Astrocyte (in vitro differentiated cells and primary cell): ENCODE results near the gene PLEKHG3. TPM values are rescaled to one million over a fixed set of nuclear protein-coding genes. Genes with fewer than 3 reads are reported as not detected.
A peak's percentile ranks its signal among the peaks of the same experiment; 100 is the strongest.

Source experiments
- DNase-seq: peaks from one replicate; pipeline ENCODE4 v3.0.0-alpha.2; 2010; ENCODE audit warnings: low read depth
- FAIRE-seq: peaks from 2 replicates; lab custom pipeline; 2011; peaks lifted over from hg19 to GRCh38; lab: Jason Lieb, UNC
- H2AFZ ChIP-seq: 2 replicates; pipeline ENCODE4 v1.6.0; 2012; ENCODE audit warnings: low read depth, low read length, inconsistent platforms
- H3K27ac ChIP-seq: 2 replicates; pipeline ENCODE4 v1.5.1; 2011; ENCODE audit warnings: low read depth, low read length, inconsistent platforms
- H3K27me3 ChIP-seq: 2 replicates; pipeline ENCODE4 v1.6.0; 2011; ENCODE audit warnings: low read length, inconsistent platforms; ENCODE audit not compliant: insufficient read depth
- H3K36me3 ChIP-seq: 2 replicates; pipeline ENCODE4 v1.5.1; 2011; ENCODE audit warnings: low read length, inconsistent platforms; ENCODE audit not compliant: insufficient read depth
- H3K4me1 ChIP-seq: 2 replicates; pipeline ENCODE4 v1.5.1; 2011; ENCODE audit warnings: low read length, inconsistent platforms; ENCODE audit not compliant: insufficient read depth
- H3K4me2 ChIP-seq: 2 replicates; pipeline ENCODE4 v1.6.0; 2012; ENCODE audit warnings: low read length, inconsistent platforms
- H3K4me3 ChIP-seq: 2 replicates; pipeline ENCODE4 v1.5.1; 2011; ENCODE audit warnings: low read depth, mild to moderate bottlenecking, low read length, inconsistent platforms; ENCODE audit not compliant: insufficient read depth
- H3K79me2 ChIP-seq: 2 replicates; pipeline ENCODE4 v1.6.0; 2012; ENCODE audit warnings: mild to moderate bottlenecking, low read length, inconsistent platforms; ENCODE audit not compliant: insufficient read depth
- H3K9ac ChIP-seq: 2 replicates; pipeline ENCODE4 v1.6.0; 2012; ENCODE audit warnings: mild to moderate bottlenecking, low read length, inconsistent platforms
- H3K9me3 ChIP-seq: 2 replicates; pipeline ENCODE4 v1.5.1; 2012; ENCODE audit warnings: low read depth, mild to moderate bottlenecking, low read length, inconsistent platforms; ENCODE audit not compliant: insufficient read depth
- H4K20me1 ChIP-seq: 2 replicates; pipeline ENCODE4 v1.6.0; 2012; ENCODE audit warnings: low read length, inconsistent platforms; ENCODE audit not compliant: insufficient read depth
- H3K27ac Mint-ChIP-seq: one replicate; pipeline ENCODE4 v1.8.0; 2021; ENCODE audit warnings: mild to moderate bottlenecking, mixed read lengths; ENCODE audit not compliant: unreplicated experiment
- H3K27me3 Mint-ChIP-seq: one replicate; pipeline ENCODE4 v1.8.0; 2021; ENCODE audit warnings: low read depth, mixed read lengths; ENCODE audit not compliant: unreplicated experiment
- H3K36me3 Mint-ChIP-seq: one replicate; pipeline ENCODE4 v1.8.0; 2021; ENCODE audit warnings: low read depth, mixed read lengths; ENCODE audit not compliant: unreplicated experiment
- H3K4me1 Mint-ChIP-seq: one replicate; pipeline ENCODE4 v1.8.0; 2021; ENCODE audit warnings: low read depth, mixed read lengths; ENCODE audit not compliant: unreplicated experiment
- H3K4me3 Mint-ChIP-seq: one replicate; pipeline ENCODE4 v1.8.0; 2021; ENCODE audit warnings: mild to moderate bottlenecking, moderate library complexity, mixed read lengths; ENCODE audit not compliant: unreplicated experiment
- H3K9me3 Mint-ChIP-seq: one replicate; pipeline ENCODE4 v1.8.0; 2021; ENCODE audit warnings: mild to moderate bottlenecking, mixed read lengths; ENCODE audit not compliant: unreplicated experiment
- EZH2 ChIP-seq: IDR thresholded peaks from 2 replicates; pipeline ENCODE4 v1.6.1; 2012; ENCODE audit warnings: mild to moderate bottlenecking, low read length, inconsistent platforms; ENCODE audit not compliant: insufficient read depth
- total RNA-seq: library from RNA; stranded (reverse); gene quantifications from 2 replicates; pipeline ENCODE4 v1.2.1, GENCODE V29; 2021
- TF ChIP-seq, protein P1 (sequence below): IDR thresholded peaks from 2 replicates; pipeline ENCODE4 v1.5.1; 2011; ENCODE audit warnings: low read depth, mild to moderate bottlenecking, inconsistent platforms, low read length, moderate library complexity; ENCODE audit not compliant: insufficient read depth

PLEKHG3 gene
- total RNA-seq, 1 donor from 2014 or later: 98.6 TPM

DNA sequence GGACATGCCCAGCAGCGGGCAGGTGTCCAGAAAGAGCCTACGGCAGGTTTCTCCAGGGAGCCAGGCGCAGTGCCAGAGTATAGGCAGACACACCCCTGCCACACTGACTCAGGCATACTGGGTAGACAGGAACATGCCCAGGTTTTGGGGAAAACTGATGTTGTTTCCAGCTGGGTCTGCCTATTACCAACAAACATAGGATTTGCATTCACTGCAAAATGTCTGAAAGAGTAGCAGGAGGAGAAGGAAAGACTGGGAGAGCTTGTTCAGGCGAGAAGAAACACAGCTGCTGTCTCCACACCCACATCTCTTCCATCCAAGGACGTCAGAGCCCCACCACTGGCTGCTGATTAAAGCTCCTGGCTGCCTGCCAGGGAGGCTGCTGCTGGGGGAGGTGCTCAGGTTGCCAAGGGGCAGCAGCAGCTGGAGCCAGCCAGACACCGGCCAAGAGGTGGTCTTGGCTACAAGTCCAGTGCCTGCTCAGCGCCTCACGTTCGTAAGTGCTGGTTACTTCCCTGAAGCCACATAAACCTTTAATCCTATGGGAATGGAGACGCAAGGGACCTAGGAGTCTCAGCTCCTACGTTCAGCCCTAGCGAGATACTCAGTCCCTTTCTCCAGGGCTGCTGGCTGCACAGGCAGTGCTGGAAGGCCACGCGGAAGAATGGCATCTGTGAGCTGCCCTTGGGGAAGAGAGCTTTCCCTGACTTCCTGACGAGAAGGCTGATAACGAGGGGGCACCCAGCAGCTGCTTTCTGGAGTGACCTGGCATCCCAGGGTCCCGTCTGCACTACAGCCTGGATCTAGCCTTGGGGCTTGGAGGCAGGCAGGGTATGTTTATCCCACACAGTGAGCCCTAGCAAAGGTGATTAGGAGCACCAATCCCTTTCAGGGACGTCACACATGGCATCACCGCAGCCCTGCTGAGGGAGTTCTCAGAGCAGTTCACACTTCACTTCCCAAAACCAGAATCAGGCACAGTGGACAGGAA, 58.1 kb downstream of the PLEKHG3 start:
- peak overlapping the region; percentile 69 for H3K27ac ChIP-seq
- no peaks in the 10 kb centered on the region for H3K36me3 ChIP-seq
- peak overlapping the region; percentile 77 for H3K4me2 ChIP-seq
- no peaks in the 10 kb centered on the region for H4K20me1 ChIP-seq
- no peaks in the 10 kb centered on the region for H3K79me2 ChIP-seq
- H3K4me3 ChIP-seq: peak overlapping the region; percentile 19
- Mint-ChIP-seq H3K4me3 (peak overlapping the region; percentile 42), H3K4me1 (peaks cover 66% of the 10 kb centered on the region), H3K27ac (peak overlapping the region; percentile 79), H3K9me3 (no peaks in the 10 kb centered on the region), H3K27me3 (peaks cover 4% of the 10 kb centered on the region), H3K36me3 (no peaks in the 10 kb centered on the region)
- FAIRE-seq: peak; percentile 73
- H3K9me3 ChIP-seq: no peaks in the 10 kb centered on the region
- peak overlapping the region; percentile 70 for H3K9ac ChIP-seq
- peak; percentile 92 for DNase-seq
- TF ChIP-seq, protein P1, sequence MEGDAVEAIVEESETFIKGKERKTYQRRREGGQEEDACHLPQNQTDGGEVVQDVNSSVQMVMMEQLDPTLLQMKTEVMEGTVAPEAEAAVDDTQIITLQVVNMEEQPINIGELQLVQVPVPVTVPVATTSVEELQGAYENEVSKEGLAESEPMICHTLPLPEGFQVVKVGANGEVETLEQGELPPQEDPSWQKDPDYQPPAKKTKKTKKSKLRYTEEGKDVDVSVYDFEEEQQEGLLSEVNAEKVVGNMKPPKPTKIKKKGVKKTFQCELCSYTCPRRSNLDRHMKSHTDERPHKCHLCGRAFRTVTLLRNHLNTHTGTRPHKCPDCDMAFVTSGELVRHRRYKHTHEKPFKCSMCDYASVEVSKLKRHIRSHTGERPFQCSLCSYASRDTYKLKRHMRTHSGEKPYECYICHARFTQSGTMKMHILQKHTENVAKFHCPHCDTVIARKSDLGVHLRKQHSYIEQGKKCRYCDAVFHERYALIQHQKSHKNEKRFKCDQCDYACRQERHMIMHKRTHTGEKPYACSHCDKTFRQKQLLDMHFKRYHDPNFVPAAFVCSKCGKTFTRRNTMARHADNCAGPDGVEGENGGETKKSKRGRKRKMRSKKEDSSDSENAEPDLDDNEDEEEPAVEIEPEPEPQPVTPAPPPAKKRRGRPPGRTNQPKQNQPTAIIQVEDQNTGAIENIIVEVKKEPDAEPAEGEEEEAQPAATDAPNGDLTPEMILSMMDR: no peak
- no peak for TF ChIP-seq EZH2
- peak overlapping the region; percentile 42 for H2AFZ ChIP-seq
- no peaks in the 10 kb centered on the region for H3K27me3 ChIP-seq
- H3K4me1 ChIP-seq: peaks cover 63% of the 10 kb centered on the region

DNA sequence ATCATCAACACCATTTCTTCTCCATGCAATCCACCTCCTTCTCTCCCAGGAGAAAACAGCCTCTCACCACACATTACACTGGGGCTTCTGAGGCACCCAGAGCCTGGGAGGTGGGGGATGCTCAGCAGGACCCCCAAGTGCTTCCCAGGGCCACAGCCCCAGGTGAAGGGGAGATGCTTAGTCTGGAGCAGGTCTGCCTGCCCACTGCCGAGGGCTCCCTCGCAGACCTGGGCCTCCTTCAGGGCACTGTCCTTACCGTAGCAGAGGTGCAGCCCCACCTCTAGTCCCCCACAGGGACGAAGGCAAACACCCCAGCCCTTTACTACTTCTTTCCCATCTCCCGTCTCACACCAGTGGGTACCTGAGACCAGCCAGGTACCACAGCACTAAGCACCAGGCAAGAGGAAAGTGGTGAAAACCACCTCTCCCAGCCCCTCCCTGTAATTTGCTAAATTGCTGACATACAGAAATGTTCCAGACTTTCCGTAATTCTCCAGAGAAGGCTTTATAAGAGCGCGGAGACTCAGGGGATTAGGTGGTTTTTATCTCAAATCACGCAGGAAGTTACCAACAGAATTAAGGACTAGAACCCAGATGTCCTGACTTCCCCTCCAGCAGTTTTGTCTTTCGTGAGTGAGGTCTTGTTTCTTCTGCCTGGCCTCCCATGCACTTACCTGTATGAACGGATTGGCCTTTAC, 59.0 kb downstream of the PLEKHG3 start:
- TF ChIP-seq, protein P1: no peak
- no peak for TF ChIP-seq EZH2
- Mint-ChIP-seq H3K27me3 (peaks cover 5% of the 10 kb centered on the region), H3K9me3 (no peaks in the 10 kb centered on the region), H3K27ac (peak overlapping the region; percentile 26), H3K4me3 (no peak overlapping the region), H3K36me3 (no peaks in the 10 kb centered on the region), H3K4me1 (peaks cover 58% of the 10 kb centered on the region)
- H3K79me2 ChIP-seq: no peaks in the 10 kb centered on the region
- H4K20me1 ChIP-seq: no peaks in the 10 kb centered on the region
- no peaks in the 10 kb centered on the region for H3K27me3 ChIP-seq
- no peak overlapping the region for H2AFZ ChIP-seq
- H3K9ac ChIP-seq: peak overlapping the region; percentile 70
- no peak for DNase-seq
- no peak overlapping the region for H3K4me3 ChIP-seq
- peaks cover 54% of the 10 kb centered on the region for H3K4me1 ChIP-seq
- peak overlapping the region; percentile 83 for H3K4me2 ChIP-seq
- H3K27ac ChIP-seq: no peak overlapping the region
- H3K36me3 ChIP-seq: no peaks in the 10 kb centered on the region
- no peaks in the 10 kb centered on the region for H3K9me3 ChIP-seq
- no peak for FAIRE-seq
